GM18511 (cell line): ENCODE measurements around the gene GAPDHS.

Experiments
- ATAC-seq: cut with Tn5 transposase; IDR thresholded peaks from one replicate; pipeline ENCODE4 v1.9.1; 2021; ENCODE audit warnings: mild to moderate bottlenecking, moderate library complexity; ENCODE audit not compliant: unreplicated experiment

Gene GAPDHS

DNA sequence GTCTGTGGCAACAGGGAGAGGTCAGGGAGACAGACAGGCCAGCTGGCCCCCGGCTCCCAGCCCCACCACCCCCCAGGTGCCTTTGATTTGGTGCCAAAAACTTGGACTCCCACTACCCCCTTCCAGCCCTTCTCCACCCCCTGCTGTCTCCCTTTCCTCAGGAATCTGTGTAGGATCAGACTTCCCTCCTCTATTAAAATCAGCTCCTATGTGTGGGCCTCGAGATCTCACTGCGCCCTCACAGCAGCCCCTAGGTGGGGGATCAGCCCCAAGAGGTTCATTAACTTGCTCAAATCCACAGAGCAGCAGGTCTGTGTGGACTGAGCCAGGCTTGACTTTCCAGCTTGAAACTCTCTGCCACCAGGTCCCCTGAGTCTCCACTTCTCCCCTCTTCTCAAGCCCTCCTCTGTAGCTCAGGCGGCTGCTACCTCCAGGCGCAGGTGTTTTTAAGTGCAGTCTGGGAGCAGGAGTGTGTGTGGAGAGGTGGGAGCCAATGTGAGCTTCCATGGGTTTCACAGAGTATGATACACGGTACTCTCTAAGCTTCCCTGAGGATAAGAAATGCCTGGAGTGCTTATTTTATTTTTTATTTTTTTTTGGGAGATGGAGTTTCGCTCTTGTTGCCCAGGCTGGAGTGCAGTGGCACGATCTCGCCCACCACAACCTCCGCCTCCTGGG, 1.7 kb downstream of the GAPDHS start:
- ATAC-seq = no peak

DNA sequence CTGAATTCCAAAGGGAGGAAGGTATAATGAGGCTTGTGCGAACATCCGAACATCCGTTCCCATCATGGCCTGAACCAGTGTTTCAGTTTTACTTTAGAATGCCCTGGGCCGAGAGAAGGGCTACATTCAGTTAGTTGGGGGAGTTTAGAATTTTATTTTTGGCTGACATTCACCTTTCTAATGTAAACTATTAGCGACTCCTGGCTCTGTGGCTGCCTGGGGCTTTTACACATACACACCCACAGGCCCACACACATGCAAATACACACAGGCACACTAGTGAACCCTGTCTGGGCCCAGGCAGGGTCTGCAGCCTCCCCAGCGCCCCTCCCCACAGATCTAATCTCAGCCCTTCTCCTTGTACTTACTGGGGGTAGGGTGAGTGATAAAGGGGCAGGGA, 6.1 kb downstream of the GAPDHS start:
- no peak for ATAC-seq

GRCh38 chr19:35539850-35540249, 6.6 kb downstream of the GAPDHS start:
- no peak for ATAC-seq

DNA sequence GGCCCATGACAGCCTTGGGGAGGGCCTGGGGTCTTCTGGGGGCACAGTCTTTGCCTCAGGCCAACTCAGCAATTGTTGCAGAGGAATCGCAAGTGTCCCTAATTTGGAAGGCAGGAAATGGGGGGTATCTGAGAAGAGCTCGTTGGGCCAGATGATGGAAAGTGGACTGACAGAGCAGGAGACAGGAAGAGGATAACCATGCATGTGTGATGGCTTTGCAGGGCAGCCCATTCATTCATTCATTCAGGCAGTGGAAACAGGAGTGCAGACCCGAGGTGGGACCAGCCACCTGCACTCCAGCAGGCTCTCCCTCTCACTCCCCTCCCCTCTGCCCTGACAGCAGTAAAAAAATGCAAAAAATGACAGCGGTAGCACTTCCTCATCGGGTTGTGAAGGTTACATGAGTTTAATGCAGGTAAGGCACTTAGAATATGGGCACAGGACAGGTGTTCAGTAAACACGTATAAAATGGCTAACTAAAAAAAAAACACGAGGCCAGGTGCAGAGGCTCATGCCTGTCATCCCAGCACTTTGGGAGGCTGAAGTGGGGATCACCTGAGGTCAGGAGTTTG, 7.2 kb downstream of the GAPDHS start:
- no peak for ATAC-seq

DNA sequence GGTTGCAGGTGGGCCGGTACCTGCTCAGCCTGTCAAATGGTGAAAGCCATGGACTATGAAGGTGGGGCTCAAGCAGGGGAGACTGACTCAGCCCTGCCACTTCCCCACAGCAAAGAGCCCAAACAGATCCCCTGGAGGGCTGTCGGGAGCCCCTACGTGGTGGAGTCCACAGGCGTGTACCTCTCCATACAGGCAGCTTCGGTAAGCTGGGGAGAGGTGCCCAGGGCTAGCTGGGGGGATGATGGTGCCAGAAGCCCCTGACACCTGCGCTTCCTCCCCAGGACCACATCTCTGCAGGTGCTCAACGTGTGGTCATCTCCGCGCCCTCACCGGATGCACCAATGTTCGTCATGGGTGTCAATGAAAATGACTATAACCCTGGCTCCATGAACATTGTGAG, 9.0 kb downstream of the GAPDHS start:
- no peak for ATAC-seq

DNA sequence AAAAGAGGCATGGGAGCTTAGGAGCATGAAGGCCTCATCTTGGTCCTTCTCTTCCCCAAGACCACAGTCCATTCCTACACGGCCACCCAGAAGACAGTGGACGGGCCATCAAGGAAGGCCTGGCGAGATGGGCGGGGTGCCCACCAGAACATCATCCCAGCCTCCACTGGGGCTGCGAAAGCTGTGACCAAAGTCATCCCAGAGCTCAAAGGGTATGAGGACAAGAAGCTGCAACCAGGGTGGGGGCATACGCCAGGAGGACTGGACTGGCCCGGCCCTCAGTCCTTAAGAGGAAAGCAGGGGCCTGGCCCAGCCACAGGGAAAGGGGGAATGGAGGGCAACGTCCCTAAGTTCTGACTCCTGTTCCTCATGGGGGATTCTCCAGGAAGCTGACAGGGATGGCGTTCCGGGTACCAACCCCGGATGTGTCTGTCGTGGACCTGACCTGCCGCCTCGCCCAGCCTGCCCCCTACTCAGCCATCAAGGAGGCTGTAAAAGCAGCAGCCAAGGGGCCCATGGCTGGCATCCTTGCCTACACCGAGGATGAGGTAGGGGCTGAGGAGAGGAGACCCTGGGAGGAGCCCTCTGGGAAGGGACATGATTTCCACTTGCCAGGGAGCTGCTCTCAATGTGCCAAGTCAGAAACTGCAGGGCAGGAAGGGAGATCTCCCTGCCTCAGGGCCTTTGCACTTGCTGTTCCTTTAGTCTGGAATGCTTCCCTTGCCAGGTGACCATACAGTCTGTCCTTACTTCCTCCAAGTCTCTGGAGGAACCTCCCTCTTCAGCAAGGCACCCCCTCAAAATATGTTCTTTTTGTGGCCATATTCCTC, 10.2 kb downstream of the GAPDHS start:
- ATAC-seq = no peak

GRCh38 chr19:35544110-35544802, 11.0 kb downstream of the GAPDHS start:
- ATAC-seq = no peak

GRCh38 chr19:35545001-35545854, 12.0 kb downstream of the GAPDHS start, which contains the start of gene TMEM147:
Gene TMEM147, plus strand, starts transcription at chr19:35545626. Its CDS starts 114 bp downstream, at chr19:35545740.
- peak; percentile 84 for ATAC-seq

DNA sequence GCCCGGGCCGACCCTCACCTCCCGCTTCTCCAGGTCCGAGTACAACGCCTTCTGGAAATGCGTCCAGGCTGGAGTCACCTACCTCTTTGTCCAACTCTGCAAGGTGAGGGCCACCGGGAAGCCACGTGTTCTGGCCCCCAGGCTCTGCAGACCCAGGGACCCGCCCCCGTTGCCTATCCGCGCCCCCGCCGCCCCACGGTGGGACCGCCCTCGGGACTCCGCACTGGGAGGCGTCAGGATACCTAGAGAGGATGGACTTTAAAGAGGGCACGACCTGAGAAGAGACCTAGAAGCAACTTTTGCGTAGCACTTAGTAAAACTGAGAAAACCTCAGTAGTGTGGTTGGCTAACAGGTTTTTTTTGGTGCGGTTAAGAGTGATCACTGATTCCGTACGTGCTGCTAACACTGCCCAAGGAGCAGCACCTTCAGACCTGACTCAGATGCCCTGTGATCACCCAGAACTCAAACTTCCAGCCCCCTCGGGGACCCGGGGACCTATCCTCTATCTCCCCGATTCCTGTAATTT, 12.7 kb downstream of the GAPDHS start:
- ATAC-seq = peak; percentile 56

DNA sequence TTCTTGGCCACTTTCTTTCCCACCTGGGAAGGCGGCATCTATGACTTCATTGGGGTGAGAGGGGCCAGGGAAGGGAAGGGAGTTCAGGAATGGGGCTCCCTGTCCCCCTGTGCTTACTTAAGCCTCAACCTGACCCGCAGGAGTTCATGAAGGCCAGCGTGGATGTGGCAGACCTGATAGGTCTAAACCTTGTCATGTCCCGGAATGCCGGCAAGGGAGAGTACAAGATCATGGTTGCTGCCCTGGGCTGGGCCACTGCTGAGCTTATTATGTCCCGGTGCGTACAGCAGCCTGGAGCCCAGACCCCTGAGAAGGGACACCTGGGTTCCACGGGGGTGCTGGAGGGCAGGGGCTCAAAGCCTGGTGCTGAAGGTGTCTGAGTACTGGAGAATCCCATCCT, 13.3 kb downstream of the GAPDHS start:
- no peak for ATAC-seq

- no peak for ATAC-seq
Measured at GRCh38 chr19:35549174-35549788, 16.0 kb downstream of the GAPDHS start.

GRCh38 chr19:35549879-35550523, 16.7 kb downstream of the GAPDHS start:
- no peak for ATAC-seq

DNA sequence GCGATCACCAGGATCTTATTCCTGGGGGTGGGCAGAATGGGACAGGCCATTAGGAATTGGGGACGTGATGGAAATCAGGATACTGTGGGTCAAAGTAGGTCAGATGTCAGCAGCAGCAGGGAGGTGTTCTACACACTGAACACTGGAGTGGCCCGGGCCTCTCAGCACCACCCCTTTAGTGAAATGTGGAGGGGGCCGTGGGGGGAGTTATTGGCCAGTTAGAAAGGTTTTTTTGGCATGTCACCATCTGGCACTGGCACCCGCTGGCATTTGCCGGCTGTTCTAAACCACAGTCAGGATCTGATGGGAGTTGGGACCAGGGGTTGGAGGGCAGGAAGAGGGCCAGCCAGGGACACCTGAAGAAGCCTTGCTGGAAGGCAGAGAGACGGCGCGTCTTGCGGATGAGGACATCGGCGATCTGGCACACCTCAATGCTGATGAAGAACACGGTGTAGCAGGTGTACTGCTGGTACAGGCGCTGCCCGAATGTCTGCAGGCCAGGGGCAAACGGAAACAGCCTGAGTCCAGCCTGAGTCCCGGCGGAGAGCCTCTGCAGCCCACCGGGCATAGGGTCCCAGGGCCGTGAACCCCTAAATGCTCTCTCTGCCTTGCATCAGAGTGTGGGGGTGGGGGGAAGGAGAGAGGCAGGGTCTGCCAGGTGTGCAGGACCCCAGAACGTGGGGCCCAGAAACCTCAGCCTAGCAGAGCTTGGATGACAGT, 18.0 kb downstream of the GAPDHS start:
- no peak for ATAC-seq

DNA sequence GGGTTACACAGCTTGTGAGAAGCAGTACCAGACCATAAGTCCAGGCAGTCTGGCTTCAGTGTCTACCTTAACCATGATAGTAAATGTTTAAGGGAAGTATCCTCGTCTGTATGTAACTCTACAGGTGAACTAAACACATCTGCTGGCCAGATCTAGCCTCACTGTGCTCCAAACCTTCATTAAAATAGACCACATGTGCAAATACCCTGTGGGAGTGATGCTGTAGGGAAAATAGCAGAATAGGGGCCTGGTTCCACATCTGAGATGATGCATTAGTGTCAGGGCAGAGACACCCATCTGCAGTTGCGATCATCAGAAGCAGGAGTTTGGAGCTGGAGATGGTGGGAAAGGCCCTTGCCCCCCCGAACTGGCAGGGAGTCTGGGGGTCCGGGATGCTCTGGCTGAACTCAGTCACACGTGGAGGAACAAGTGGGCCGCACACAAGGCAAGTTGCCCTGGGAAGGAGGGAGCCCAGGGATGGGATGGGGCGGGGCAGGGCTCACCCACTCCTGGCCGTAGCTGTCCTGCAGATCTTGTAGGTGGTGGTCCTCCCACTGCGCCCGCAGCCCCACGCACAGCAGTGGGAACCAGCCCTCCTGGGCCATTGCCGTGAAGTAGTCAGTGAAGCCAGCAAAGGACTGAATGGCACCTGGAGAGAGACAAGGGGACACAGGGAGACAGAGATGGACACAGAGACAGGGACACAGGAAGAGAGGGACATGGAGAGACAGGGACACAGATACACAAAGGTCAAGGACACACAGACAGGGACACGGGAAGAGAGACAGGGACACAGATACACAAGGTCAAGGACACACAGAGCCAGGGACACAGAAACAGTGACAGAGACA, 19.5 kb downstream of the GAPDHS start:
- no peak for ATAC-seq

- no peak for ATAC-seq
Measured at GRCh38 chr19:35553385-35554000, 20.2 kb downstream of the GAPDHS start.

GRCh38 chr19:35554076-35554475, 20.8 kb downstream of the GAPDHS start:
- ATAC-seq = no peak

DNA sequence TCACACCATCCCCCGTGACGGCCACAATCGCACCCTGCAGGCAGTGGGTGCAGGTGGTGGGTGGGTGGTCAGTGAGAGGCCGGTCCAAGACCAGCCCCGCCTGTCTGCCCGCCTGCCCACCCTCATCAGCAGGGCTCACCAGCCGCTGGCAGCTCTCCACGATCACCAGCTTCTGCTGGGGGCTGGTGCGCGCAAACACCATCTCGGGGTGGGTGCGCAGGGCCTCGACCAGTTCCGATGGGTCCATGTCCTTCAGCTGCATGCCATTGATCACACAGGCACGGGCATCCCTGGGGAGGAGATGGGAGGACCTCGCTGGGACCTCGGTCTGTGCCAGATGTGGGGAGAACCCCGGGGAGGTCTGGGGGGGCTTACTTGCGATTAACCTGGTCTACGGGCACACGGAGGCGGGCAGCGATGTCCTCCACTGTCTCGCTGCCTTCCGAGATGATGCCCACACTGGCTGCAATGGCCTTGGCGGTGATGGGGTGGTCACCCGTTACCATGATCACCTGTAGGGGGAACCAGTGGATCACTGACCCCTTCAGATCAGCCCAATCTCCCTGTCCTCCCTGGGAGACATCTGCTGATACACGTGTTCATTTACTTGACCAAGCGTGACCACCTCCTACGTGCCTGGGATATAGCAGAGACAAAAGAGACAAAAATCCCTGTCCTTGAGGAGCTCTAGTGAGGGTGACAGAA, 22.2 kb downstream of the GAPDHS start:
- no peak for ATAC-seq
